ENCODE measurements around the gene PFKFB2.

Gene PFKFB2

GRCh38 chr1:207052911-207053769, at the start of gene PFKFB2:
Gene PFKFB2 (plus strand): TSS chr1:207053275. CDS start chr1:207054718, 1,443 bp downstream.
- DNase-seq (ENCODE audit: extremely low read depth, low read depth), result peak; percentile 61
- no peak for TF ChIP-seq CTCF (IDR thresholded peaks at IDR 0.05; ENCODE audit: low read depth, low read length, missing control alignments)
- peak within 1 kb of the TSS; percentile 42 for H3K4me3 ChIP-seq (replicated peaks; ENCODE audit: low read depth, low read length)

GRCh38 chr1:207004931-207005830, 47.9 kb upstream of the PFKFB2 start:
- DNase-seq (ENCODE audit: extremely low read depth, low read depth), result peak; percentile 59
- TF ChIP-seq CTCF (IDR thresholded peaks at IDR 0.05; ENCODE audit: low read depth, low read length, missing control alignments), result peak; percentile 92
- no peak overlapping the region for H3K4me3 ChIP-seq (replicated peaks; ENCODE audit: low read depth, low read length)

- TF ChIP-seq CTCF (IDR thresholded peaks at IDR 0.05; ENCODE audit: low read depth, low read length, missing control alignments), result no peak
- no peak for DNase-seq (ENCODE audit: extremely low read depth, low read depth)
- no peak overlapping the region for H3K4me3 ChIP-seq (replicated peaks; ENCODE audit: low read depth, low read length)
Measured at GRCh38 chr1:207006083-207006482, 47.0 kb upstream of the PFKFB2 start.

GRCh38 chr1:207006914-207007313, 46.2 kb upstream of the PFKFB2 start:
- no peak for TF ChIP-seq CTCF (IDR thresholded peaks at IDR 0.05; ENCODE audit: low read depth, low read length, missing control alignments)
- H3K4me3 ChIP-seq (replicated peaks; ENCODE audit: low read depth, low read length), result no peak overlapping the region
- no peak for DNase-seq (ENCODE audit: extremely low read depth, low read depth)

GRCh38 chr1:207007352-207008033, 45.6 kb upstream of the PFKFB2 start:
- TF ChIP-seq CTCF (IDR thresholded peaks at IDR 0.05; ENCODE audit: low read depth, low read length, missing control alignments), result no peak
- peak; percentile 72 for DNase-seq (ENCODE audit: extremely low read depth, low read depth)
- no peak overlapping the region for H3K4me3 ChIP-seq (replicated peaks; ENCODE audit: low read depth, low read length)

GRCh38 chr1:207009182-207009850, 43.8 kb upstream of the PFKFB2 start:
- H3K4me3 ChIP-seq (replicated peaks; ENCODE audit: low read depth, low read length), result no peak overlapping the region
- no peak for TF ChIP-seq CTCF (IDR thresholded peaks at IDR 0.05; ENCODE audit: low read depth, low read length, missing control alignments)
- DNase-seq (ENCODE audit: extremely low read depth, low read depth), result no peak

All from HFF-Myc (cell line).